GM23338 (cell line): ENCODE measurements around the gene EFS. TPM values are rescaled to one million over a fixed set of nuclear protein-coding genes. Genes with fewer than 3 reads are reported as not detected.

Experiments
- ATAC-seq: fragments of 200-7000 bp; cut with Tn5 transposase; 3 replicates; pipeline ENCODE4 v1.9.1; 2020
- DNase-seq: peaks from one replicate; pipeline ENCODE4 v3.0.0-alpha.2; 2015; ENCODE audit warnings: low spot score
- H2AFZ ChIP-seq: fragments of 200-600 bp; sonication (generic); 2 replicates; pipeline ENCODE4 v1.8.0; 2016; ENCODE audit warnings: antibody characterized with exemption, mild to moderate bottlenecking, moderate library complexity
- H3F3A ChIP-seq: fragments of 200-600 bp; sonication (generic); replicated peaks from 2 replicates; pipeline ENCODE4 v1.8.0; 2017; ENCODE audit warnings: antibody characterized with exemption, mixed run types, low read depth
- H3K27ac ChIP-seq: fragments of 200-600 bp; sonication (generic); 2 replicates; pipeline ENCODE4 v1.6.1; 2016; ENCODE audit warnings: low read depth
- H3K27me3 ChIP-seq: fragments of 200-600 bp; sonication (generic); 2 replicates; pipeline ENCODE4 v1.8.0; 2016; ENCODE audit warnings: mild to moderate bottlenecking, mixed run types, moderate library complexity; ENCODE audit not compliant: insufficient read depth
- H3K36me3 ChIP-seq: fragments of 200-600 bp; sonication (generic); 2 replicates; pipeline ENCODE4 v1.8.0; 2016; ENCODE audit warnings: mild to moderate bottlenecking; ENCODE audit not compliant: insufficient read depth
- H3K4me1 ChIP-seq: fragments of 200-600 bp; sonication (generic); 2 replicates; pipeline ENCODE4 v1.8.0; 2016; ENCODE audit warnings: mild to moderate bottlenecking, moderate library complexity; ENCODE audit not compliant: insufficient read depth
- H3K4me2 ChIP-seq: fragments of 200-600 bp; sonication (generic); 2 replicates; pipeline ENCODE4 v1.7.1; 2017; ENCODE audit warnings: mixed run types
- H3K4me3 ChIP-seq: fragments of 200-600 bp; sonication (generic); 2 replicates; pipeline ENCODE4 v1.6.1; 2016; ENCODE audit warnings: mixed run types
- H3K79me2 ChIP-seq: fragments of 200-600 bp; sonication (generic); replicated peaks from 2 replicates; pipeline ENCODE4 v1.8.0; 2017; ENCODE audit warnings: mild to moderate bottlenecking; ENCODE audit not compliant: insufficient read depth
- H3K9me2 ChIP-seq: fragments of 200-600 bp; sonication (generic); 2 replicates; pipeline ENCODE4 v1.8.0; 2017; ENCODE audit not compliant: insufficient read depth
- H4K20me1 ChIP-seq: fragments of 200-600 bp; sonication (generic); replicated peaks from 2 replicates; pipeline ENCODE4 v1.8.0; 2017; ENCODE audit warnings: mild to moderate bottlenecking; ENCODE audit not compliant: insufficient read depth
- H3K27ac Mint-ChIP-seq: 2 replicates; pipeline ENCODE4 v1.8.0; 2020; ENCODE audit warnings: inconsistent platforms, mild to moderate bottlenecking, moderate library complexity, mixed read lengths
- H3K27me3 Mint-ChIP-seq: 3 replicates; pipeline ENCODE4 v1.8.0; 2022; ENCODE audit warnings: low read depth, mild to moderate bottlenecking, moderate library complexity, mixed read lengths, inconsistent platforms; ENCODE audit not compliant: insufficient read depth, poor library complexity
- H3K36me3 Mint-ChIP-seq: 3 replicates; pipeline ENCODE4 v1.8.0; 2021; ENCODE audit warnings: low read depth, mild to moderate bottlenecking, inconsistent platforms, moderate library complexity, mixed read lengths
- H3K4me1 Mint-ChIP-seq: 3 replicates; pipeline ENCODE4 v1.8.0; 2020; ENCODE audit warnings: mild to moderate bottlenecking, inconsistent platforms, mixed read lengths
- H3K4me3 Mint-ChIP-seq: 3 replicates; pipeline ENCODE4 v1.8.0; 2021; ENCODE audit warnings: moderate library complexity, mild to moderate bottlenecking, inconsistent platforms, mixed read lengths
- H3K9me3 Mint-ChIP-seq: 3 replicates; pipeline ENCODE4 v1.8.0; 2020; ENCODE audit warnings: moderate library complexity, mild to moderate bottlenecking, inconsistent platforms, mixed read lengths
- EZH2 ChIP-seq: fragments of 200-600 bp; sonication (generic); IDR thresholded peaks from one replicate; pipeline ENCODE4 v1.8.0; 2017; ENCODE audit warnings: antibody characterized with exemption, mild to moderate bottlenecking, low read depth; ENCODE audit not compliant: unreplicated experiment
- NANOG ChIP-seq: IDR thresholded peaks from 2 replicates; pipeline ENCODE4 v1.6.1; 2016; ENCODE audit warnings: antibody characterized with exemption, borderline replicate concordance
- POLR2AphosphoS5 ChIP-seq: IDR thresholded peaks from 2 replicates; pipeline ENCODE4 v1.6.1; 2016; ENCODE audit warnings: antibody characterized with exemption, low read depth
- ZNF331 ChIP-seq: fragments of 250-450 bp; sonication (Bioruptor Pico); IDR thresholded peaks from 2 replicates; pipeline ENCODE4 v1.5.0; 2020; ENCODE audit warnings: low read depth, mild to moderate bottlenecking, moderate library complexity
- polyA plus RNA-seq: library from polyadenylated mRNA; unstranded; fragments of >200 nt; fragmentation: Nextera tagmentation; extraction: Ambion mirVana; gene quantifications from 2 replicates; pipeline ENCODE4 v1.2.1, GENCODE V29; 2016
- total RNA-seq: library from RNA; depleted of rRNA; stranded (reverse); fragments of >200 nt; shearing (Covaris generic); gene quantifications from 2 replicates; pipeline ENCODE4 v1.2.3, GENCODE V29; 2014
- TF ChIP-seq, protein P1 (sequence below), 2 experiments: fragments of 200-600 bp in 1 of 2; sonication (generic) in 1 of 2; conservative IDR thresholded peaks; 2 replicates each; pipeline versions ENCODE4 v1.5.1 to v1.6.1; 2016 to 2017; ENCODE audit warnings: antibody characterized with exemption in 2 of 2, low read depth in 2 of 2, mild to moderate bottlenecking in 2 of 2, moderate library complexity in 1 of 2
- TF ChIP-seq, protein P2 (sequence below): fragments of 250-450 bp; sonication (Bioruptor Pico); IDR thresholded peaks from 2 replicates; pipeline ENCODE4 v1.5.0; 2020; ENCODE audit warnings: mild to moderate bottlenecking, moderate library complexity

EFS gene
- total and polyA plus RNA-seq, 2 experiments from 2014 or later: 5.1 to 18.9 TPM

DNA sequence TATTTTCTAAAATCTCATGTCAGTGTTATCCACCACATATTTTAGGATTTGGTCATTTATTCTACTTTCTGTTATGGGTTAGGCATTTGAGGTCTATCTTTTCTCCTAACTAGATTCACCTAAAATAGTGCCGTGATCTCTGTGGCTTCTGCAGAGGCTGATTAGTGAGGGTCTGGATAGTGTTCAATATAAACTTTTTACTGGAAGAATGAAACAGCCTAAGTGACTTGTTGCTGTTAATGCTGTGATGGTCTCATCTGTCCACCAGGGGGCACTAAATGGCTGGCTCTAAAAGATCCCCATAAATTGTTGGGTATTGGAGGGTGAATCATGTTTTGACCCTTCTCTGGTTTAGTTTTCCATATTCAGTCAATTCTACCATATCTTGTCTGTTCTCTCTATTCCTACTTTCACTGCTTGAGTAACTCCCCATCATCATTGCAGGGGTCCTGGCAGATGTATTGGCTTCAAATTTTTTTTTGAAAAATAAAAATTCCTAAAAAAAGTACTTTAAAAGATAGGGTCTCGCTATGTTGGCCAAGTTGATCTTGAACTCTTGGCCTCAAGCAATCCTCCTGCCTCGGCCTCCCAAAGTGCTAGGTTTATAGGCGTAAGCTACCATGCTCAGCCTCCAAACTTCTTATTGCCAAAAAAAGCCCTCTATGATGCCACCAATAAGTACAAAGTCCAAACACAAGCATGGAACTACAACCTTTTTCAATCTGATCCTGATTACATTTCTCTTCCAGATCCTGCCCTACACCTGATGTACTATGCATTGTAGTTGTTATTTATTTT lies 36.8 kb downstream of the EFS start:
- Histone ChIP-seq H3K4me1 (no peaks in the 10 kb centered on the region; the same call in 1 of the 2 replicates), H4K20me1 (peaks cover 5% of the 10 kb centered on the region; the same call in 1 of the 2 replicates), H3F3A (peaks cover 26% of the 10 kb centered on the region), H3K4me2 (no peak overlapping the region), H3K9me2 (no peaks in the 10 kb centered on the region), H3K27ac (no peak overlapping the region), H3K36me3 (peaks cover 22% of the 10 kb centered on the region), H3K79me2 (peaks cover 8% of the 10 kb centered on the region), H3K27me3 (no peaks in the 10 kb centered on the region), H3K4me3 (no peak overlapping the region), H2AFZ (no peak overlapping the region)
- no peak for TF ChIP-seq ZNF331 (CRISPR knock-in tag)
- TF ChIP-seq NANOG: no peak
- TF ChIP-seq EZH2: no peak
- TF ChIP-seq, protein P1, sequence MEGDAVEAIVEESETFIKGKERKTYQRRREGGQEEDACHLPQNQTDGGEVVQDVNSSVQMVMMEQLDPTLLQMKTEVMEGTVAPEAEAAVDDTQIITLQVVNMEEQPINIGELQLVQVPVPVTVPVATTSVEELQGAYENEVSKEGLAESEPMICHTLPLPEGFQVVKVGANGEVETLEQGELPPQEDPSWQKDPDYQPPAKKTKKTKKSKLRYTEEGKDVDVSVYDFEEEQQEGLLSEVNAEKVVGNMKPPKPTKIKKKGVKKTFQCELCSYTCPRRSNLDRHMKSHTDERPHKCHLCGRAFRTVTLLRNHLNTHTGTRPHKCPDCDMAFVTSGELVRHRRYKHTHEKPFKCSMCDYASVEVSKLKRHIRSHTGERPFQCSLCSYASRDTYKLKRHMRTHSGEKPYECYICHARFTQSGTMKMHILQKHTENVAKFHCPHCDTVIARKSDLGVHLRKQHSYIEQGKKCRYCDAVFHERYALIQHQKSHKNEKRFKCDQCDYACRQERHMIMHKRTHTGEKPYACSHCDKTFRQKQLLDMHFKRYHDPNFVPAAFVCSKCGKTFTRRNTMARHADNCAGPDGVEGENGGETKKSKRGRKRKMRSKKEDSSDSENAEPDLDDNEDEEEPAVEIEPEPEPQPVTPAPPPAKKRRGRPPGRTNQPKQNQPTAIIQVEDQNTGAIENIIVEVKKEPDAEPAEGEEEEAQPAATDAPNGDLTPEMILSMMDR (conservative IDR thresholded peaks at IDR 0.05; ENCODE audit: low read depth in 2 of 2): peak; percentile 90 to 97
- Mint-ChIP-seq H3K27ac (no peak overlapping the region), H3K9me3 (no peaks in the 10 kb centered on the region), H3K27me3 (peaks cover 4% of the 10 kb centered on the region), H3K4me1 (peaks cover 7% of the 10 kb centered on the region; the same call in 2 of the 3 replicates), H3K36me3 (peaks cover 32% of the 10 kb centered on the region), H3K4me3 (no peak overlapping the region)
- peak; percentile 82 for ATAC-seq
- peak; percentile 86 for DNase-seq

DNA sequence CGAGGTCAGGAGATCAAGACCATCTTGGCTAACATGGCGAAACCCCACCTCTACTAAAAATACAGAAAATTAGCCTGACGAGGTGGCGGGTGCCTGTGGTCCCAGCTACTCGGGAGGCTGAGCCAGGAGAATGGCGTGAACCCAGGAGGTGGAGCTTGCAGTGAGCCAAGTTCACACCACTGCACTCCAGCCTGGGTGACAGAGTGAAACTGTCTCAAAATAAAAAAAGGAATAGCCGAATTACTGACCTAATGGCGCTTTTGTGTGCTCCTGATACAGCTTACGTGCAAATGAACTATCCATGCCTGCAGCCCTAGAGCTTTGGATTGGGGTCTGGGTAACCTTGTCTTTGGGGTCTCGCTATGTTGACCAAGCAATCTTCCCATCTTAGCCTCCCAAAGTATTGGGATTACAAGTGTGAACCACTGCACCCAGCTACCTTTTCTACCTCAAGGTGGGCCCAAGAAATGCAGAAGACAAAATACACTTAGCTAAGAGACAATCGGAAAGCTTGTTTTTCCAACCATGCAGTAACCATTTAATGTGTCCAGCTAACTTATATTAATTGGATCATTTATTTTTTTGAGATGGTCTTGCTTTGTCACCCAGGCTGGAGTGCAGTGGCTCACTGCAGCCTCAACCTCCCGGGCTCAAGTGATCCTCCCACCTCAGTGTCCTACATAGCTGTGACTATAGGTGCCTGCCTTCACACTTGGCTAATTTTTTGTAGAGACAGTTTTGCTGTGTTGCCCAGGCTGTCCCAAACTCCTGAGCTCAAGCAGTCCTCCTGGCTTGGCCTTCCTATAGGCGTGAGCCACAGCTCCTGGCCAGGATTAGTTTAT lies 38.3 kb downstream of the EFS start:
- DNase-seq (no peak), ATAC-seq (peak; percentile 18; the same call in 2 of the 3 replicates)
- peak overlapping the region; percentile 50; the same call in 1 of the 2 replicates for H3K27ac ChIP-seq
- Mint-ChIP-seq H3K27ac (no peak overlapping the region), H3K9me3 (no peaks in the 10 kb centered on the region), H3K4me3 (no peak overlapping the region), H3K4me1 (peaks cover 14% of the 10 kb centered on the region), H3K36me3 (peaks cover 45% of the 10 kb centered on the region), H3K27me3 (peaks cover 8% of the 10 kb centered on the region)
- H3K4me1 ChIP-seq: peaks cover 6% of the 10 kb centered on the region
- H3F3A ChIP-seq: peaks cover 32% of the 10 kb centered on the region
- H3K4me2 ChIP-seq: no peak overlapping the region
- TF ChIP-seq, protein P2, sequence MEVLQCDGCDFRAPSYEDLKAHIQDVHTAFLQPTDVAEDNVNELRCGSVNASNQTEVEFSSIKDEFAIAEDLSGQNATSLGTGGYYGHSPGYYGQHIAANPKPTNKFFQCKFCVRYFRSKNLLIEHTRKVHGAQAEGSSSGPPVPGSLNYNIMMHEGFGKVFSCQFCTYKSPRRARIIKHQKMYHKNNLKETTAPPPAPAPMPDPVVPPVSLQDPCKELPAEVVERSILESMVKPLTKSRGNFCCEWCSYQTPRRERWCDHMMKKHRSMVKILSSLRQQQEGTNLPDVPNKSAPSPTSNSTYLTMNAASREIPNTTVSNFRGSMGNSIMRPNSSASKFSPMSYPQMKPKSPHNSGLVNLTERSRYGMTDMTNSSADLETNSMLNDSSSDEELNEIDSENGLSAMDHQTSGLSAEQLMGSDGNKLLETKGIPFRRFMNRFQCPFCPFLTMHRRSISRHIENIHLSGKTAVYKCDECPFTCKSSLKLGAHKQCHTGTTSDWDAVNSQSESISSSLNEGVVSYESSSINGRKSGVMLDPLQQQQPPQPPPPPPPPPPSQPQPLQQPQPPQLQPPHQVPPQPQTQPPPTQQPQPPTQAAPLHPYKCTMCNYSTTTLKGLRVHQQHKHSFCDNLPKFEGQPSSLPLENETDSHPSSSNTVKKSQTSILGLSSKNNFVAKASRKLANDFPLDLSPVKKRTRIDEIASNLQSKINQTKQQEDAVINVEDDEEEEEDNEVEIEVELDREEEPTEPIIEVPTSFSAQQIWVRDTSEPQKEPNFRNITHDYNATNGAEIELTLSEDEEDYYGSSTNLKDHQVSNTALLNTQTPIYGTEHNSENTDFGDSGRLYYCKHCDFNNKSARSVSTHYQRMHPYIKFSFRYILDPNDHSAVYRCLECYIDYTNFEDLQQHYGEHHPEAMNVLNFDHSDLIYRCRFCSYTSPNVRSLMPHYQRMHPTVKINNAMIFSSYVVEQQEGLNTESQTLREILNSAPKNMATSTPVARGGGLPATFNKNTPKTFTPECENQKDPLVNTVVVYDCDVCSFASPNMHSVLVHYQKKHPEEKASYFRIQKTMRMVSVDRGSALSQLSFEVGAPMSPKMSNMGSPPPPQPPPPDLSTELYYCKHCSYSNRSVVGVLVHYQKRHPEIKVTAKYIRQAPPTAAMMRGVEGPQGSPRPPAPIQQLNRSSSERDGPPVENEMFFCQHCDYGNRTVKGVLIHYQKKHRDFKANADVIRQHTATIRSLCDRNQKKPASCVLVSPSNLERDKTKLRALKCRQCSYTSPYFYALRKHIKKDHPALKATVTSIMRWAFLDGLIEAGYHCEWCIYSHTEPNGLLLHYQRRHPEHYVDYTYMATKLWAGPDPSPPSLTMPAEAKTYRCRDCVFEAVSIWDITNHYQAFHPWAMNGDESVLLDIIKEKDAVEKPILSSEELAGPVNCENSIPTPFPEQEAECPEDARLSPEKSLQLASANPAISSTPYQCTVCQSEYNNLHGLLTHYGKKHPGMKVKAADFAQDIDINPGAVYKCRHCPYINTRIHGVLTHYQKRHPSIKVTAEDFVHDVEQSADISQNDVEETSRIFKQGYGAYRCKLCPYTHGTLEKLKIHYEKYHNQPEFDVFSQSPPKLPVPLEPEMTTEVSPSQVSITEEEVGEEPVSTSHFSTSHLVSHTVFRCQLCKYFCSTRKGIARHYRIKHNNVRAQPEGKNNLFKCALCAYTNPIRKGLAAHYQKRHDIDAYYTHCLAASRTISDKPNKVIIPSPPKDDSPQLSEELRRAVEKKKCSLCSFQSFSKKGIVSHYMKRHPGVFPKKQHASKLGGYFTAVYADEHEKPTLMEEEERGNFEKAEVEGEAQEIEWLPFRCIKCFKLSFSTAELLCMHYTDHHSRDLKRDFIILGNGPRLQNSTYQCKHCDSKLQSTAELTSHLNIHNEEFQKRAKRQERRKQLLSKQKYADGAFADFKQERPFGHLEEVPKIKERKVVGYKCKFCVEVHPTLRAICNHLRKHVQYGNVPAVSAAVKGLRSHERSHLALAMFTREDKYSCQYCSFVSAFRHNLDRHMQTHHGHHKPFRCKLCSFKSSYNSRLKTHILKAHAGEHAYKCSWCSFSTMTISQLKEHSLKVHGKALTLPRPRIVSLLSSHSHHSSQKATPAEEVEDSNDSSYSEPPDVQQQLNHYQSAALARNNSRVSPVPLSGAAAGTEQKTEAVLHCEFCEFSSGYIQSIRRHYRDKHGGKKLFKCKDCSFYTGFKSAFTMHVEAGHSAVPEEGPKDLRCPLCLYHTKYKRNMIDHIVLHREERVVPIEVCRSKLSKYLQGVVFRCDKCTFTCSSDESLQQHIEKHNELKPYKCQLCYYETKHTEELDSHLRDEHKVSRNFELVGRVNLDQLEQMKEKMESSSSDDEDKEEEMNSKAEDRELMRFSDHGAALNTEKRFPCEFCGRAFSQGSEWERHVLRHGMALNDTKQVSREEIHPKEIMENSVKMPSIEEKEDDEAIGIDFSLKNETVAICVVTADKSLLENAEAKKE (CRISPR knock-in tag): no peak
- TF ChIP-seq, protein P1 (conservative IDR thresholded peaks at IDR 0.05; ENCODE audit: low read depth in 2 of 2): no peak
- TF ChIP-seq POLR2AphosphoS5: peak; percentile 35; the same call in 1 of the 2 replicates
- peaks cover 9% of the 10 kb centered on the region; the same call in 1 of the 2 replicates for H4K20me1 ChIP-seq
- peaks cover 28% of the 10 kb centered on the region for H3K36me3 ChIP-seq
- no peaks in the 10 kb centered on the region for H3K9me2 ChIP-seq
- H2AFZ ChIP-seq: no peak overlapping the region
- H3K79me2 ChIP-seq: peaks cover 21% of the 10 kb centered on the region
- H3K27me3 ChIP-seq: no peaks in the 10 kb centered on the region
- H3K4me3 ChIP-seq: no peak overlapping the region
